Measurements from ENCODE around the gene SYPL2. TPM values are rescaled to one million over a fixed set of nuclear protein-coding genes. Genes with fewer than 3 reads are reported as not detected.

The SYPL2 gene
- total RNA-seq, 1 experiment from 2014 or later = 2.5 TPM

GRCh38 chr1:109514846-109515245 is 48.5 kb downstream of the SYPL2 start:
- TF ChIP-seq CTCF (conservative IDR thresholded peaks at IDR 0.05) = no peak
- H3K9me3 Mint-ChIP-seq = no peaks in the 10 kb centered on the region
- Histone ChIP-seq H4K5ac (ENCODE audit: insufficient read length, low read depth, low read length) (no peak overlapping the region), H2BK12ac (ENCODE audit: insufficient read length, low read depth, low read length) (no peak overlapping the region), H3K4me1 (ENCODE audit: insufficient read depth, low read length) (peaks cover 3% of the 10 kb centered on the region; the same call in 1 of the 2 replicates), H3T11ph (ENCODE audit: low read length) (no peak overlapping the region), H3K4me2 (ENCODE audit: insufficient read depth, insufficient read length, low read length) (no peak overlapping the region), H3K79me1 (ENCODE audit: insufficient read depth, low read depth, low read length, poor library complexity, severe bottlenecking) (no peaks in the 10 kb centered on the region), H3K18ac (ENCODE audit: insufficient read length, low read depth, low read length) (no peak overlapping the region), H2BK15ac (ENCODE audit: low read depth, low read length) (no peak overlapping the region), H3K9ac (ENCODE audit: extremely low read depth, insufficient read length, low read length) (no peak overlapping the region), H3K9me3 (ENCODE audit: control insufficient read depth, low read depth, low read length) (no peaks in the 10 kb centered on the region), H3K56ac (ENCODE audit: insufficient read length, low read depth, low read length) (no peak overlapping the region), H3K27me3 (ENCODE audit: insufficient read depth, low read length) (peaks cover 2% of the 10 kb centered on the region; the same call in 1 of the 2 replicates), H3K23ac (ENCODE audit: insufficient read length, low read depth, low read length) (no peak overlapping the region), H2BK20ac (ENCODE audit: low read depth, low read length, poor library complexity, severe bottlenecking) (no peak overlapping the region), H2AK5ac (ENCODE audit: insufficient read length, low read length) (no peak overlapping the region), H3K27ac (ENCODE audit: insufficient read length, low read depth, low read length) (no peak overlapping the region), H3K14ac (ENCODE audit: insufficient read depth, low read length) (no peak overlapping the region), H3K4ac (ENCODE audit: low read depth, low read length) (no peak overlapping the region), H3K79me2 (ENCODE audit: insufficient read depth, low read length) (no peaks in the 10 kb centered on the region), H4K8ac (replicated peaks; ENCODE audit: insufficient read length, low read depth, low read length) (no peak overlapping the region), H2BK5ac (ENCODE audit: insufficient read length, low read length) (no peak overlapping the region), H4K20me1 (ENCODE audit: control insufficient read depth, insufficient read depth, insufficient read length) (no peaks in the 10 kb centered on the region), H4K91ac (ENCODE audit: insufficient read length, low read depth, low read length) (no peak overlapping the region), H2BK120ac (ENCODE audit: low read depth, low read length, poor library complexity, severe bottlenecking) (no peak overlapping the region), H2AFZ (ENCODE audit: low read length) (no peak overlapping the region), H3K23me2 (ENCODE audit: insufficient read length, low read depth, low read length, poor library complexity, severe bottlenecking) (peaks cover 5% of the 10 kb centered on the region)
- no peak overlapping the region for H3K27ac Mint-ChIP-seq
- H3K4me1 Mint-ChIP-seq = peaks cover 5 to 7% of the 10 kb centered on the region in 2 experiments
- no CpG with 5 or more reads among the region's 3 CpGs for WGBS (ENCODE audit: extremely low coverage, insufficient read length, low lambda C conversion rate)
- H3K4me3 Mint-ChIP-seq = no peak overlapping the region
- H3K36me3 Mint-ChIP-seq (ENCODE audit: insufficient read depth in 1 of 3, low read depth in 3 of 3) = no peaks in the 10 kb centered on the region
- peaks cover 39% of the 10 kb centered on the region for H3K27me3 Mint-ChIP-seq (ENCODE audit: low read depth)
- DNase-seq = no peak
